Neural progenitor cell (in vitro differentiated cells): Measurements from ENCODE around the gene UBAP2. TPM values are rescaled to one million over a fixed set of nuclear protein-coding genes. Genes with fewer than 3 reads are reported as not detected.
"Not testable (repeated sequence)": the region's sequence is repeated elsewhere in the genome, so short reads cannot be mapped to it uniquely, and the experiment has no call there.

Experiments
- DNase-seq: peaks from one replicate; pipeline ENCODE4 v3.0.0-alpha.2; 2016; ENCODE audit warnings: low spot score
- H2AFZ ChIP-seq: fragments of 200-600 bp; sonication (generic); replicated peaks from 2 replicates; pipeline ENCODE4 v1.6.1; 2016; ENCODE audit warnings: antibody characterized with exemption
- H3F3A ChIP-seq: fragments of 200-600 bp; sonication (generic); 2 replicates; pipeline ENCODE4 v1.6.1; 2016; ENCODE audit warnings: antibody characterized with exemption, low read depth
- H3K27ac ChIP-seq: fragments of 200-600 bp; sonication (generic); 2 replicates; pipeline ENCODE4 v1.5.1; 2016; ENCODE audit warnings: mild to moderate bottlenecking
- H3K27me3 ChIP-seq: fragments of 200-600 bp; sonication (generic); 2 replicates; pipeline ENCODE4 v1.6.1; 2016; ENCODE audit warnings: mild to moderate bottlenecking, moderate library complexity
- H3K36me3 ChIP-seq: fragments of 200-600 bp; sonication (generic); 2 replicates; pipeline ENCODE4 v1.5.1; 2016
- H3K4me1 ChIP-seq: fragments of 200-600 bp; sonication (generic); 2 replicates; pipeline ENCODE4 v1.6.1; 2016; ENCODE audit warnings: mixed run types
- H3K4me2 ChIP-seq: fragments of 200-600 bp; sonication (generic); 2 replicates; pipeline ENCODE4 v1.6.1; 2016
- H3K4me3 ChIP-seq: fragments of 200-600 bp; sonication (generic); 2 replicates; pipeline ENCODE4 v1.5.1; 2016
- H3K79me2 ChIP-seq: fragments of 200-600 bp; sonication (generic); 2 replicates; pipeline ENCODE4 v1.6.1; 2016; ENCODE audit warnings: low read depth
- H3K9ac ChIP-seq: fragments of 200-600 bp; sonication (generic); 2 replicates; pipeline ENCODE4 v1.6.1; 2016
- H3K9me3 ChIP-seq: fragments of 200-600 bp; sonication (generic); 2 replicates; pipeline ENCODE4 v1.5.1; 2016; ENCODE audit warnings: low read depth
- H4K20me1 ChIP-seq: fragments of 200-600 bp; sonication (generic); 2 replicates; pipeline ENCODE4 v1.6.1; 2016; ENCODE audit warnings: low read depth
- H3K27ac Mint-ChIP-seq: 3 replicates; pipeline ENCODE4 v1.8.0; 2021; ENCODE audit warnings: mixed read lengths
- H3K27me3 Mint-ChIP-seq: 2 replicates; pipeline ENCODE4 v1.8.0; 2022; ENCODE audit warnings: low read depth, mild to moderate bottlenecking, inconsistent platforms, moderate library complexity, mixed read lengths; ENCODE audit not compliant: insufficient read depth
- H3K36me3 Mint-ChIP-seq: 3 replicates; pipeline ENCODE4 v1.8.0; 2021; ENCODE audit warnings: mixed read lengths
- H3K4me1 Mint-ChIP-seq: 3 replicates; pipeline ENCODE4 v1.8.0; 2021; ENCODE audit warnings: mixed read lengths
- H3K4me3 Mint-ChIP-seq: 3 replicates; pipeline ENCODE4 v1.8.0; 2021; ENCODE audit warnings: mild to moderate bottlenecking, moderate library complexity, mixed read lengths
- H3K9me3 Mint-ChIP-seq: 3 replicates; pipeline ENCODE4 v1.8.0; 2020; ENCODE audit warnings: mixed read lengths
- EZH2 ChIP-seq: fragments of 200-600 bp; sonication (generic); IDR thresholded peaks from 2 replicates; pipeline ENCODE4 v1.6.1; 2017; ENCODE audit warnings: antibody characterized with exemption, mild to moderate bottlenecking, moderate library complexity
- EZH2phosphoT487 ChIP-seq: fragments of 200-600 bp; sonication (generic); IDR thresholded peaks from 2 replicates; pipeline ENCODE4 v1.6.1; 2017; ENCODE audit warnings: antibody characterized with exemption
- total RNA-seq: library from RNA; depleted of rRNA; stranded (reverse); fragments of >200 nt; gene quantifications from 2 replicates; pipeline ENCODE4 v1.2.3, GENCODE V29; 2015; ENCODE audit warnings: low replicate concordance
- TF ChIP-seq, protein P1 (sequence below): fragments of 200-600 bp; sonication (generic); IDR thresholded peaks from 2 replicates; pipeline ENCODE4 v1.5.1; 2017; ENCODE audit warnings: antibody characterized with exemption, mild to moderate bottlenecking

Gene UBAP2
- total RNA-seq, 1 donor from 2014 or later, result 24.3 TPM

DNA sequence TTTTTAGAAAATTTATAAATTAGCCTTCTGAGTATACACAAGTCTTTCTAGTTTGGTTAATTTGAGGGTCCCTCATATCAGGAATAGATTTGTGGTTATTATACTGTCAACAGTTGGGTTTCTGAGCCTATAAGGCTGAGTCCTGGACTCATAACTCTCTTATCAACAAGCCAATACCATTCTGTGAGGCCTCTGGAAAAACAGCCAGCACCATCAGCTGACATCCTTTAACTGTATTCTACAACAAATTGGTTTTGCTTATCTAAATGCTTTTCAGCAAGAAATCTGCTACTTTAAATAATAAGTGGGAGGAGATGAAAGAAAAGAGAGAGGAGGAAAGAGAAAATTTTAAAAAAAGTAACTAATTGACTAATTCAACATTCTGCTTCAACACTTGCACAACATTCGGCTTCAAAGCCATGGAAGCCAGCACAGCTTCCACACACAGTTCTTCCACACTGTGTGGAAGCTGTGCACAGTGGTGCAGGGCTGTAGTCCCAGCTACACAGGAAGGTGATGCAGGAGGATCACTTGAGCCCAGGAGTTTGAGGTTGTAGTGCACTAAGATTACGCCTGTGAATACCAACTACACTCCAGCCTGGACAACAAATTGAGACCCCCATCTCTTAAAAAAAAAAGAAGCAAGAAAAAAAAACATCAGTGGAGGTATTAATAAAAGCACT, 84.5 kb downstream of the UBAP2 start:
- H3F3A ChIP-seq, result no peaks in the 10 kb centered on the region
- H2AFZ ChIP-seq, result no peak overlapping the region
- H3K9me3 Mint-ChIP-seq, result no peaks in the 10 kb centered on the region
- H3K9me3 ChIP-seq, result no peaks in the 10 kb centered on the region
- H3K4me3 Mint-ChIP-seq, result no peak overlapping the region
- no peak for DNase-seq
- H3K4me2 ChIP-seq, result no peak overlapping the region
- TF ChIP-seq EZH2phosphoT487, result no peak
- TF ChIP-seq EZH2, result no peak
- TF ChIP-seq, protein P1, sequence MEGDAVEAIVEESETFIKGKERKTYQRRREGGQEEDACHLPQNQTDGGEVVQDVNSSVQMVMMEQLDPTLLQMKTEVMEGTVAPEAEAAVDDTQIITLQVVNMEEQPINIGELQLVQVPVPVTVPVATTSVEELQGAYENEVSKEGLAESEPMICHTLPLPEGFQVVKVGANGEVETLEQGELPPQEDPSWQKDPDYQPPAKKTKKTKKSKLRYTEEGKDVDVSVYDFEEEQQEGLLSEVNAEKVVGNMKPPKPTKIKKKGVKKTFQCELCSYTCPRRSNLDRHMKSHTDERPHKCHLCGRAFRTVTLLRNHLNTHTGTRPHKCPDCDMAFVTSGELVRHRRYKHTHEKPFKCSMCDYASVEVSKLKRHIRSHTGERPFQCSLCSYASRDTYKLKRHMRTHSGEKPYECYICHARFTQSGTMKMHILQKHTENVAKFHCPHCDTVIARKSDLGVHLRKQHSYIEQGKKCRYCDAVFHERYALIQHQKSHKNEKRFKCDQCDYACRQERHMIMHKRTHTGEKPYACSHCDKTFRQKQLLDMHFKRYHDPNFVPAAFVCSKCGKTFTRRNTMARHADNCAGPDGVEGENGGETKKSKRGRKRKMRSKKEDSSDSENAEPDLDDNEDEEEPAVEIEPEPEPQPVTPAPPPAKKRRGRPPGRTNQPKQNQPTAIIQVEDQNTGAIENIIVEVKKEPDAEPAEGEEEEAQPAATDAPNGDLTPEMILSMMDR, result no peak
- H3K27me3 Mint-ChIP-seq, result no peaks in the 10 kb centered on the region
- no peak overlapping the region for H3K27ac Mint-ChIP-seq
- H3K27ac ChIP-seq, result no peak overlapping the region
- no peaks in the 10 kb centered on the region for H3K4me1 ChIP-seq
- H3K36me3 Mint-ChIP-seq, result peaks cover 14% of the 10 kb centered on the region
- H3K4me1 Mint-ChIP-seq, result no peaks in the 10 kb centered on the region
- H4K20me1 ChIP-seq, result no peaks in the 10 kb centered on the region
- no peaks in the 10 kb centered on the region for H3K27me3 ChIP-seq
- H3K9ac ChIP-seq, result no peak overlapping the region
- no peaks in the 10 kb centered on the region for H3K79me2 ChIP-seq
- H3K36me3 ChIP-seq, result peaks cover 8% of the 10 kb centered on the region
- H3K4me3 ChIP-seq, result no peak overlapping the region

DNA sequence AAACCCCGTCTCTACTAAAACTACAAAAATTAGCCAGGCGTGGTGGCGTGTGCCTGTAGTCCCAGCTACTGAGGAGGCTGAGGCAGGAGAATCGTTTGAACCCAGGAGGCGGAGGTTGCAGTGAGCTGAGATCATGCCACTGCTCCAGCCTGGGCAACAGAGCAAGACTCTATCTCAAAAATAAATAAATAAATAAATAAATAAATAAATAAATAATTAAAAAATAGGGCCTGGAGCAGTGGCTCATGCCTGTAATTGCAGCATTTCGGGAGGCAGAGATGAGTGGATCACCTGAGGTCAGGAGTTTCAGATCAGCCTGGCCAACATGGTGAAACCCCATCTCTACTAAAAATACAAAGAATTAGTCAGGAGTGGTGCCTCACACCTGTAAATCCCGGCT, 86.2 kb downstream of the UBAP2 start:
- not testable (repeated sequence) for H4K20me1 ChIP-seq, H3K36me3 ChIP-seq, H3K4me1 ChIP-seq, H3F3A ChIP-seq, DNase-seq, H2AFZ ChIP-seq, H3K27ac Mint-ChIP-seq, H3K4me2 ChIP-seq, H3K79me2 ChIP-seq, H3K4me1 Mint-ChIP-seq, H3K27me3 ChIP-seq, H3K9me3 ChIP-seq, H3K27ac ChIP-seq, H3K27me3 Mint-ChIP-seq, H3K9ac ChIP-seq, H3K9me3 Mint-ChIP-seq, H3K4me3 Mint-ChIP-seq, H3K4me3 ChIP-seq
- peaks cover 12% of the 10 kb centered on the region for H3K36me3 Mint-ChIP-seq

DNA sequence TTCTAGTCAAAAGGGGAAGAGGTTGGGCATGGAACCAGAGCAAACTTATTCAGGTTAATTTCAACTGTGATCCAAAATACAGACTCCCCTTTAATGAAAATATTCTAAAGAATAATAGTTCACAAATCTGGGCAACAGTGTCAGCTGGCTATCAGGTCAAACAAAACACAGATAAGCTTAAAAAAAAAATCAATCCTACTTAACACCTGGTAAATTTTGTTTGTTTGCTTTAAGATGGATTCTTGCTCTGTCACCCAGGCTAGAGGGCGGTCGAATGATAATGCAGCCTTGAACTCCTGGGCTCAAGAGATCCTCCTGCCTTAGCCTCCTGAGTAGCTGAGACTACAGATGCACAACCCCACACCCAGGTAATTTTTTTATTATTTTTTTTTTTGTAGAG, 89.0 kb downstream of the UBAP2 start:
- H3K27me3 ChIP-seq, result no peaks in the 10 kb centered on the region
- H3K36me3 ChIP-seq, result peaks cover 13% of the 10 kb centered on the region
- TF ChIP-seq EZH2phosphoT487, result no peak
- TF ChIP-seq, protein P1, result no peak
- TF ChIP-seq EZH2, result no peak
- no peaks in the 10 kb centered on the region for H3K4me1 Mint-ChIP-seq
- no peak overlapping the region for H3K4me3 ChIP-seq
- H3K9me3 Mint-ChIP-seq, result no peaks in the 10 kb centered on the region
- no peak overlapping the region for H3K27ac ChIP-seq
- peaks cover 23% of the 10 kb centered on the region for H3K36me3 Mint-ChIP-seq
- no peaks in the 10 kb centered on the region for H3K4me1 ChIP-seq
- DNase-seq, result no peak
- H3K9ac ChIP-seq, result no peak overlapping the region
- no peaks in the 10 kb centered on the region for H4K20me1 ChIP-seq
- H3K9me3 ChIP-seq, result no peaks in the 10 kb centered on the region
- H2AFZ ChIP-seq, result no peak overlapping the region
- H3F3A ChIP-seq, result no peaks in the 10 kb centered on the region
- H3K4me3 Mint-ChIP-seq, result no peak overlapping the region
- H3K79me2 ChIP-seq, result no peaks in the 10 kb centered on the region
- H3K27ac Mint-ChIP-seq, result no peak overlapping the region
- H3K4me2 ChIP-seq, result no peak overlapping the region
- H3K27me3 Mint-ChIP-seq, result no peaks in the 10 kb centered on the region

DNA sequence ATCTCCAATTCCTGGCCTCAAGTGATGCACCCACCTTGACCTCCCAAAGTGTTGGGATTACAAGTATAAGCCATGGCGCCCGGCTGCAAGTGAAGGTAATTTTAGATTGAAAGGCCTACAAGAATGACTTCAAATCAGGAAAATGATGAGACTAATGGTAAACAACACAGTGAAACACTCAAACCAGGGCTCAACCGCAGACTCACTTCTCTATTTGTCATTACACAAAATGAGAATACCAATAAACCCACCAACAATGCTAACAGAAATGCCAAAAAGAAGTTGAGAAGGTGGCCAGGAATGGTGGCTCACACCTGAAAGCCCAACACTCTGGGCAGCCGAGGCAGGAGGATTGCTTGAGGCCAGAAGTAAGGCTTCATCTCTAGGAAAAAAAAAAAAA, 92.1 kb downstream of the UBAP2 start:
- H2AFZ ChIP-seq, result no peak overlapping the region

More for the DNA sequence above, 92.1 kb downstream of the UBAP2 start:
- H3K27me3 Mint-ChIP-seq, result no peaks in the 10 kb centered on the region
- peaks cover 19% of the 10 kb centered on the region for H3K36me3 ChIP-seq
- H3K9me3 ChIP-seq, result no peaks in the 10 kb centered on the region
- no peaks in the 10 kb centered on the region for H3K4me1 Mint-ChIP-seq
- H3K79me2 ChIP-seq, result no peaks in the 10 kb centered on the region
- H3K36me3 Mint-ChIP-seq, result peaks cover 32% of the 10 kb centered on the region
- H3K27me3 ChIP-seq, result no peaks in the 10 kb centered on the region
- no peak overlapping the region for H3K27ac ChIP-seq
- no peak for DNase-seq
- no peak overlapping the region for H3K4me2 ChIP-seq
- no peak overlapping the region for H3K4me3 Mint-ChIP-seq
- H3K9ac ChIP-seq, result no peak overlapping the region
- H3K4me1 ChIP-seq, result no peaks in the 10 kb centered on the region
- no peak overlapping the region for H3K27ac Mint-ChIP-seq
- H3F3A ChIP-seq, result no peaks in the 10 kb centered on the region
- no peaks in the 10 kb centered on the region for H3K9me3 Mint-ChIP-seq
- TF ChIP-seq EZH2phosphoT487 (no peak), EZH2 (no peak)
- TF ChIP-seq, protein P1, result no peak
- H4K20me1 ChIP-seq, result no peaks in the 10 kb centered on the region
- no peak overlapping the region for H3K4me3 ChIP-seq
